GM18499 (cell line): ENCODE measurements around the gene TICRR.

Experiments used
- ATAC-seq: cut with Tn5 transposase; IDR thresholded peaks from one replicate; pipeline ENCODE4 v1.9.1; 2021; ENCODE audit warnings: moderate number of reproducible peaks; ENCODE audit not compliant: insufficient read depth, unreplicated experiment

Gene TICRR

GRCh38 chr15:89627256-89627970 is 52.1 kb downstream of the TICRR start:
- ATAC-seq = no peak

- no peak for ATAC-seq
Measured at GRCh38 chr15:89628301-89628700, 53.0 kb downstream of the TICRR start.

GRCh38 chr15:89628806-89629715 is 53.8 kb downstream of the TICRR start:
- no peak for ATAC-seq

GRCh38 chr15:89629829-89630228 is 54.6 kb downstream of the TICRR start:
- ATAC-seq = no peak

GRCh38 chr15:89630260-89630659 is 55.0 kb downstream of the TICRR start:
- ATAC-seq = no peak

GRCh38 chr15:89630974-89631901 is 56.0 kb downstream of the TICRR start:
- ATAC-seq = no peak

GRCh38 chr15:89631902-89632264 is 56.6 kb downstream of the TICRR start:
- ATAC-seq = no peak

- ATAC-seq = no peak
Measured at GRCh38 chr15:89632563-89633430, 57.5 kb downstream of the TICRR start.

GRCh38 chr15:89633585-89633984 is 58.3 kb downstream of the TICRR start:
- no peak for ATAC-seq

GRCh38 chr15:89640245-89640644 is 65.0 kb downstream of the TICRR start:
- ATAC-seq = no peak

- ATAC-seq = no peak
Measured at GRCh38 chr15:89641053-89641452, 65.8 kb downstream of the TICRR start.

- no peak for ATAC-seq
Measured at GRCh38 chr15:89642106-89642505, 66.8 kb downstream of the TICRR start.

- no peak for ATAC-seq
Measured at GRCh38 chr15:89645680-89646079, 70.4 kb downstream of the TICRR start.

- no peak for ATAC-seq
Measured at GRCh38 chr15:89646416-89647141, 71.3 kb downstream of the TICRR start.

- no peak for ATAC-seq
Measured at GRCh38 chr15:89647191-89647851, 72.1 kb downstream of the TICRR start.

GRCh38 chr15:89648106-89649012 is 73.1 kb downstream of the TICRR start:
- no peak for ATAC-seq

- no peak for ATAC-seq
Measured at GRCh38 chr15:89649013-89649625, 73.8 kb downstream of the TICRR start.
